Fibroblast of skin of right quadriceps (primary cell): ENCODE data around the gene SNX5.

ENCODE experiments used
- DNase-seq: peaks from one replicate; pipeline ENCODE4 v3.0.0-alpha.2; 2013

Gene SNX5

GRCh38 chr20:17958373-17959256 lies 10.0 kb downstream of the SNX5 start:
- no peak for DNase-seq

- DNase-seq: peak; percentile 32
These were observed 10.9 kb downstream of the SNX5 start for GRCh38 chr20:17957505-17958363.

DNA sequence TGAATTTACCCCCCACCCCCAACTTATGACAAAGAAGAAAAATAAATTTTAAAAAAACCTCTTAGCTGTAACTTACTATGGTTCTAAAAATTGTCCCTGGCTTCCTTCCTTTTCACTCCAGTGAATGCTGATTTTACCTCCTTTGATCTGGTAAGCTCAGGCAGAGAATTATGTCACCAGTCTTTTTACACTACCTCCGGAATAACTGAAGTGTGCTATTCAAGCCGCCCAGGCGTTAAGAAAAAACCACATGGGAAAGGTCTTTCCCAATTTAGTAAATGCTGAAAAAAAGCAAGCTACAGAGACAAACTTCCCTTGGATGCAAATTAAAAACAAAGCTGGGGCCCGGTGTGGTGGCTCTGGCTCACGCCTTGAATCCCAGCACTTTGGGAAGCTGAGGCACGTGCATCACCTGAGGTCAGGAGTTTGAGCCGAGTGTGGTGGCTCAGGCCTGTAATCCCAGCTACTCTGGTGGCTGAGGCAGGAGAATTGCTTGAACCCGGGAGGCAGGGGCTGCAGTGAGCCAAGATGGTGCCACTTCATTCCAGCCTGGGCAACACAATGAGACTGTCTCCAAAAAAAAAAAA lies 12.4 kb downstream of the SNX5 start:
- no peak for DNase-seq

- DNase-seq: no peak
These were observed 13.3 kb downstream of the SNX5 start for GRCh38 chr20:17955302-17955701.

DNA sequence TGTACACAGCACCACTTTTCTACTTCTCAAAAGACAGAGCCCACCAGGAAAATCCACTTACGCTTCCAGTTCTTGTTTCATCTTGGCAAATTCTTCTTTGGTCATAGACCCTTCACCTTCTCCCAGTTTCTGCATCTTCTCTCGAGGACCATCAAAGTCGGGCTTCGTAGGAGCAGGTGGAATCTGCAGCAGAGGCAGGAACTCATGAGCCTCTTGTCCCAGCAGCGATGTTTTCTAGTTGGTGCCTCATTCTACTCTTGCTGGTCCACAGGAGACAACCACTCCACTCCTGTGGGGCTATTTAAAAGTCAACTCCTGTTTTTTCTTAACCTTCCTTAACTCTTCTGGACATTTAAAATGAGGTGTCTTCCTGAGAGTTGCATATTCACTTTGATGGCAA lies 14.7 kb downstream of the SNX5 start:
- DNase-seq: no peak

GRCh38 chr20:17952692-17953684 lies 15.6 kb downstream of the SNX5 start:
- DNase-seq: no peak

- DNase-seq: no peak
These were observed 17.3 kb downstream of the SNX5 start for GRCh38 chr20:17951323-17951722.

DNA sequence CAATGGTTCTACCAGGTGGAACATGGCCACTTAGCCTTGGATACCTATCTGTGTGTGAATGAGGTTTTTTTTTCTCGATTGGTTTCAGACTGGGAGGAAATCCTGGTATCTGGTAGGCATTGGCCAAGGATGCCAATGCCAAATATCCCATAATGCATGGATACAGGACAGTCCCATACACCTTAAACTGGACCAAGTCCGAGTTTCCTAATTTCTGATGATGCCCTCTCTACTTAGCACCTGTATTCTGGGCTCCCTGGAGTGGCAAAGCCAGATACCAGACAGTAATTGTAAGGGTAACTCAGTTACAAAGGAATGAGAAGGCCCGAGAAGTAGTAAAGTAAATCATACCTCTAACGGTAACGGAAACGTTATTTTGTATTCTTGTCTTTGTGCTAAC lies 17.9 kb downstream of the SNX5 start:
- no peak for DNase-seq

DNA sequence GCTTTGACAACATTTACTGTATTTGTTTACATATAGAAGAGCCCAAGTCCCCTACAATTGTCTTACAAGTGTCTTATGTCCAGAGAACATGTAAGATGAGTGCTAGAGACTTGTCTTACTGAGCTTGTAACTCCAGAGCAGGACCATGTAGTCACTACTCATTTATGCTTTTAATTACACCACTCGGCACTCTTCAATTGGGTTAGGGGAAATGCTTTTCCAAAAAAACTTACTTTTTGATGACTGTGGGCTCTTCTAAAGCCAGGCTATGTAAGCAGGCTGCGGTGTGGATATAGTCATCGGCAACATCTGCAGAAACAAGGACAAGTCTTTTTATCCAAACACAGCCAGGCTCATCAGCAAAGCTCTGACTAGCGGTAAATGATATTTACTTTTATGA lies 18.7 kb downstream of the SNX5 start:
- no peak for DNase-seq

- DNase-seq: no peak
These were observed 20.2 kb downstream of the SNX5 start for GRCh38 chr20:17948442-17948841.

DNA sequence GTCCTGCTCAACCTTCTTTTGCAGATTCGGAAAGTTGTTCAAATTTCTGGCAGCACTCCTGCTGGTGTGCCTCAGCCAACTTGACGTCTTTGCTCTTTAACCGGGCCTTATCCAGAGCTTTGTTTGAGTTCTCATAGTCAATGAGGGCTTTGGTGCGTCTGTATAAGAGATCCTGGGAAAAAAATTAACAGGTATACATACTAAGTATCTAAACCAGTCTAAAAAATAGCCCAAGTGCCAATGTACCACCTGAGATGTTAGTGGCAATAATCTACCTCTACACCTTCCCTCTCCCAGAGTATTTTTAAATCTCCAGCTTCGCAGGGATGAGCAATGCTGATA lies 21.1 kb downstream of the SNX5 start:
- no peak for DNase-seq

DNA sequence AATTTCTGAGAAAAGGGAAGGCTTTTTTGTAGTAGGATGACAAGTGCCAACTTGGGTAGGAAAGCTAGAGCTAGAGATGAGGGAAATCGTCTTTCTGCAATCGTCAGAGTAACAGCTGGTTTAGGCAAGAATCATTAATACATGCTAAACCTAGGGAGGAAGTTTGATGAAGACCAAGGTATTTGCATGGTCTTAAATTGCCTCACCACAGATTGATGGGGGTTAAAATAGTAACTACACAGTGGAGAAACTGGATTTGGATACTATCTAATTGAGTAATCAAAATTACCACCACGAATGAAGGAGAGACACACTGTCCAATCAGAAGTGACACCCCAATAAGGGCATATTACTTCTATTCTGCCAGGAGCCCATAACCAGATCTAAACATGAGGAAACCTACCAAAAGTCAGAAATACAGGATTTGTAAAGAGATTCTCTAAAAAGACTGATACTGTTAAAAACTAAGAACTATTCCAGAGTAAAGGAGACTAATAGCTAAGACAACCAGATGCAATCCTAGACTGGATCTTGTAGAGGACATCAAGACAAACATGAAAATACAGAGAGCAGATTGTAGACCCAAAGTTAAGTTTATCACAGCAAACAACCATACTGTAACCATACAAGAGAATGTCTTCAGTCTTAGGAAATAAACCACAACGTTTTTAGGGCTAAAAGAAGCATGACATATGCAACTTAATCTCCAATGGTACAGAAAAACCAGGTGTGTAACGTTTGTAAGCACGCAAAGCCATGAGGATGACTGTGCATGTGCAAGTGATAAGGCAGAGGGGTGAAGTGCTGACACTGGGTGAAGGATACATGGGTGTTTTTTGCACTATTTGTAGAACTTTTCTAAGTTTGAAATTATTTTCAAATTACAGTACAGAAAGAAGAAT lies 21.8 kb downstream of the SNX5 start:
- DNase-seq: no peak

DNA sequence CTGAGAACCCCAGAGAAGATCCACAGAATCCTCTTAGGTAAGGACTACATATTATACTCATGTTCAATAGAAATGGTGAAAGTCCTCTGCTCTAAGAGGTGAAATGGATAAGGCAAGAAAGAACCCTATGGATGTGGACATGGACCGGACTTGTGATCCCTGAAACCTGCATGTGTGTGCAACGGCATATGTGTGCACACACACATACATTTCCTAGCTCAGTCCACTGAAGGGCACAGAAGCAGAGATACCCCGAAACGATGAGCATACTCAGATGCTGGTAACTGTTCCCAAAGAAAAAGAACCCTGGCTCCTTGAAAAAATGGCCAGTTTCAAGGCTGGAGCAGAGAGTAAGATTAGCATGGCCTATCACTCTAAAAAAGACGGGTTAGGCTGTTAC lies 22.6 kb downstream of the SNX5 start:
- no peak for DNase-seq

DNA sequence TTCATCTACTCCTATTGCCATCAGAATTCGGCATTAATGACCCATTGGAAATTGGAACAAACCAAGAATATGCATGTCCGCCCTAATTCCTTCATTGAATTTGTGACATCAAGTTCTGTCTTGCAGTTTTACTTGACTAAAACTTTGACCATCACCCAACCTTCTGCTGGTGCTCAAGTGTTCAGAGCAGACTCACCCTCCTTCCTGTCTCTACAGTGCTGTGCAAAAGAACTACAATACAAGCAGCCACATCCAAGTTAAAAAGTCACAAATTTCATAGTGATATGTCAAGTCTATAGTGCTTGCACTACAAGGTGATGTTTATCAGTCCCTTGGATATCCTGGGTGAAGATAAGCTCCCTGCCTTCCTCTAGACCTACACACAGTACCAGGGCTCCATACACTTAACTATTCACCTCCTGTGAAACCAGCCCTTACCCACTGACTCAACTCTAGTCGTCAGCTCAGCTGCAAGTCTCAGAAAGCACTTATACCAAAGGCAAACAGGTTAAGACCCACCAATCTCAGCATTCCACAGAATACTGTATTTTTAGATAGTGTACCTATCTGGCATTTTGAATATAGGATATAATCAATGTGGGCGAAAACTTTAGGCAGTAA lies 23.6 kb downstream of the SNX5 start:
- no peak for DNase-seq

GRCh38 chr20:17943343-17943742 lies 25.3 kb downstream of the SNX5 start:
- DNase-seq: no peak

- no peak for DNase-seq
These were observed 26.8 kb downstream of the SNX5 start for GRCh38 chr20:17941826-17942196.

DNA sequence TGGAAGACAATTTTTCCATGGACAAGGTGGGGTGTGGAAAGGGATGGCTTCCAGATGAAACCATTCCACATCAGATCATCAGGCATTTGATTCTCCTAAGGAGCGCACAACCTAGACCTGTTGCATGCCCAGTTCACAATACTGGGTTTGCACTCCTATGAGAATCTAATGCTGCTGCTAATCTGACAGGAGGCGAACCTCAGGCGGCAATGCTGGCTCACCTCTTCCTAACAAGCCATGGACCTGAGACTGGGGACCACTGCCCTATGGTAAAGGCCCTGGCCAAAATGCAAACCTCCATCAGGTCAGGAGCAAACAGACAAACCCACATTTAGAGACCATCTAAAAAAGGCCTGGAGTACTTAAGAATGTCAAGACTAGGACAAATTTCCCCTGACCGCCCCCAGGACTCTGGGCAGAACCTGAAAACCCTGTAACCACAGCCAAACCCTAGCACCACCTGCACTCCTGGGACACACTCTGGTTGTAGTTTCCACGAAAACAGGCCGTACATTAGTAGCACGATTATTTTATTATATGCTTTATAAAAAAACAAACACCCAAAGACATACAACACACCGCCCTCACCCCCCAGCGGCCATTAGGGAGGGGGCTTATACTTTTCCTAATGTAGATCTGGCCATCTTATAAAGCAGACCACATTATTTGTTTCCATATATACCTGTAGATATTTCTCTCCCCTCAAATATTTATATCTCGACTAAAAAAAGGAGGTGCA lies 27.3 kb downstream of the SNX5 start:
- no peak for DNase-seq

DNA sequence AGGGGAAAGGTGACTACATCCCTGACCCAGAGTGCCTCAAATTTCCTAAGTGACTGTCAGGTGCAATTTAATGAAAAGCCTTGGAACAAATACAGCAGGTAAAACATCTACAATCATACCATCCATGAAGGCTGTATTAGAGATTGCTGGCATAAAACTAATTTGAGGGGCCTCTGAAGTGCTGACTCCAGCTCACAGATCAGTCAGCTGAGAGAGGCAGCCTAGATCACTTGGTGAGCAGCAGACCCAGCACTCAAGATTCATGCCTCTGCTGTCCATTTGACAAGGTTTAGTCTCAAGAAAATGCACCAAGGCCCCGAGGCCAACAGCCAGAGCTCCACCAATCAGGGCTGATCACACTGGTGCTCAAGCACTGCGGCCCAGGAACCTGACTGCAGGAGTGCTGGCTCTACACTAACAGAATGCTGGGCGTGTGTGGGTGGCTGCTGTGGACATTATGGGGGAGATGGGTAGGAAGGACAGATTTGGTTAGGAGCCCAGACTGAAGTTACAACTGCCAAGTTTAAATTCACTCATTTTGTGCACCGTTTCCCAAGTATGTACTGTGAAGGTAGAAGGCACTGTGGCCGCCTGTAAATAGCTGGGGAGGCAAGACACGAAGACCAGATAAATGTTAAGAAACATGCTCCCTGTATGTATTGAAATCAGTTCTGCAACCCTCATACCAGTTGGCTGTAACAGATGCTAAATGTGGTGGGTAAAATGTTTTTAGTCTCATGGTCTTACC lies 28.2 kb downstream of the SNX5 start:
- no peak for DNase-seq

- no peak for DNase-seq
These were observed 28.9 kb downstream of the SNX5 start for GRCh38 chr20:17939622-17940223.
